IMR-90 (cell line): Measurements from ENCODE around the gene KLF13.

ENCODE experiments used
- POLR2A ChIP-seq: IDR thresholded peaks from 2 replicates; pipeline ENCODE4 v1.6.1; 2012; ENCODE audit warnings: mild to moderate bottlenecking, low read depth, low read length
- RAD21 ChIP-seq: IDR thresholded peaks from 2 replicates; pipeline ENCODE4 v1.6.1; 2012; ENCODE audit warnings: low read length, improper control_type of control experiment
- TF ChIP-seq, protein P1 (sequence below): conservative IDR thresholded peaks from 2 replicates; pipeline ENCODE4 v1.5.1; 2012; ENCODE audit warnings: mild to moderate bottlenecking, low read depth, low read length, improper control_type of control experiment
- TF ChIP-seq, protein P2 (sequence below): fragments of 150-350 bp; IDR thresholded peaks from 2 replicates; pipeline ENCODE4 v1.6.1; 2017; ENCODE audit warnings: mild to moderate bottlenecking, antibody characterized with exemption, low read length, low read depth

DNA sequence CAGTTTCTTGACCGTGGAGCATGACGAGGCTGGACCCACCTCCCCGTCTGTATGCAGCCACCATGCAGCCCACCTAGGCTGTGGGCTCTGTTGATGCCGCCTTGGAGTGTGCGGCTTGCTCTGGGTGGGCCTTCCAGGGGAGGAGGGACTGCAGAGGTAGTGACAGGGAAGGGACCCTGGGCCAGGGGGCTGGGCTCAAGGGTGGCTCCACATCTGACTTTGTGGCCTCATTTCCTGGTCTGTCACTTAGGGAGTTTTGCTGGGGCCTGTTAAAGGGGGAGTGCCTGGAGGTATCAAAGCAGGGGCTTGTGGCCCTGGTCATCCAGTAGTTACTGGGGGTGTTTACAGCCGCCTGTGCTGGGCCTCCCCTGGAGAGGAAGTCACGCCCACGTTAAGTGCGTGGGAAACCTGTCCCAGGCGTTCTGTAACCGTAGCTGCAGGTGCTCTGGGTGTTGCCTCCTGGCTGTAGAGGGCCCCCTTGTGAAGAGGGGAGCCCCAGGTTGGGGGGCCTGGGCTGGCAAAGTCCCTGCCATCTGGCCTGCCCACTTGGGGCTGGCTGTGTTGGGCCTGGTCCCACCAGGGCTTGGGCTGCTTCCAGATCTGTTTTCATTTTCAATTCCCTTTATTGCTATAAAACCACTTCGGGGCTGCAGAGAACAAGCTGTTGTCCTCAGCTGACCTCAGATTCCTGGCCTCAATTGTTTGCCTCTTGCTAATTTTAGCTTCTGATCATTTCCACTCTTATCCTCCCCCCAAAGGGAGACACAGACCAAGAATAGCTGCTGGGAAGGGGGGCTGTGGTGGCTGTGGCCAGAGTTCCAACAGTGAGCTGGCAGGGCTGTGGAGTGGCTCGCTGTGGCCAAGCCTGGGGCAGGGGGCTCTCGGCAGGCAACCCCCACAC is 26.5 kb downstream of the KLF13 start:
- TF ChIP-seq, protein P1, sequence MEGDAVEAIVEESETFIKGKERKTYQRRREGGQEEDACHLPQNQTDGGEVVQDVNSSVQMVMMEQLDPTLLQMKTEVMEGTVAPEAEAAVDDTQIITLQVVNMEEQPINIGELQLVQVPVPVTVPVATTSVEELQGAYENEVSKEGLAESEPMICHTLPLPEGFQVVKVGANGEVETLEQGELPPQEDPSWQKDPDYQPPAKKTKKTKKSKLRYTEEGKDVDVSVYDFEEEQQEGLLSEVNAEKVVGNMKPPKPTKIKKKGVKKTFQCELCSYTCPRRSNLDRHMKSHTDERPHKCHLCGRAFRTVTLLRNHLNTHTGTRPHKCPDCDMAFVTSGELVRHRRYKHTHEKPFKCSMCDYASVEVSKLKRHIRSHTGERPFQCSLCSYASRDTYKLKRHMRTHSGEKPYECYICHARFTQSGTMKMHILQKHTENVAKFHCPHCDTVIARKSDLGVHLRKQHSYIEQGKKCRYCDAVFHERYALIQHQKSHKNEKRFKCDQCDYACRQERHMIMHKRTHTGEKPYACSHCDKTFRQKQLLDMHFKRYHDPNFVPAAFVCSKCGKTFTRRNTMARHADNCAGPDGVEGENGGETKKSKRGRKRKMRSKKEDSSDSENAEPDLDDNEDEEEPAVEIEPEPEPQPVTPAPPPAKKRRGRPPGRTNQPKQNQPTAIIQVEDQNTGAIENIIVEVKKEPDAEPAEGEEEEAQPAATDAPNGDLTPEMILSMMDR: no peak
- peak; percentile 22; the same call in 1 of the 2 replicates for TF ChIP-seq RAD21
- no peak for TF ChIP-seq POLR2A
- TF ChIP-seq, protein P2, sequence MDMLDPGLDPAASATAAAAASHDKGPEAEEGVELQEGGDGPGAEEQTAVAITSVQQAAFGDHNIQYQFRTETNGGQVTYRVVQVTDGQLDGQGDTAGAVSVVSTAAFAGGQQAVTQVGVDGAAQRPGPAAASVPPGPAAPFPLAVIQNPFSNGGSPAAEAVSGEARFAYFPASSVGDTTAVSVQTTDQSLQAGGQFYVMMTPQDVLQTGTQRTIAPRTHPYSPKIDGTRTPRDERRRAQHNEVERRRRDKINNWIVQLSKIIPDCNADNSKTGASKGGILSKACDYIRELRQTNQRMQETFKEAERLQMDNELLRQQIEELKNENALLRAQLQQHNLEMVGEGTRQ: no peak
